Measurements from ENCODE around the gene GAB3.

GAB3 gene

DNA sequence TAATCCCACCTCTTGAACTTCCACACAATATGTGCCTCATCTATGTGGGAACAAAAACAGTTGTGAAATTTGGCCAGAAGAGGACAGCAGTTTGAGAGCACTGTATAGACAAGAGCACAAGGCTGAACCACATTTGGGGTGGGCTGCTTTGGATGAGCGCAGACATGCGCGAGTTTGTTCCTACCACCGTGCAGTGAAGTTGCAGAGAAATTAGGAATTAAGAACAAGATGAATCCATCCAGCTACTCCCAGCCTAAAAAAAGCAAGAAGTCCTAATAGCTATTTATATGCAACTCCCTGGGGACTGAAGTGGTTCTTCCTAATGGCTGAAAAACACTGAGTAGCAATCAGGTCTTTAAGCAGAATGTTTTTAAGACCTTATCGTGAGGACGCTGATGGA, 1.0 kb downstream of the GAB3 start:
- no peak for DNase-seq

- DNase-seq, result peak; percentile 47
Measured at GRCh38 chrX:154748712-154749339, 2.1 kb downstream of the GAB3 start.

DNA sequence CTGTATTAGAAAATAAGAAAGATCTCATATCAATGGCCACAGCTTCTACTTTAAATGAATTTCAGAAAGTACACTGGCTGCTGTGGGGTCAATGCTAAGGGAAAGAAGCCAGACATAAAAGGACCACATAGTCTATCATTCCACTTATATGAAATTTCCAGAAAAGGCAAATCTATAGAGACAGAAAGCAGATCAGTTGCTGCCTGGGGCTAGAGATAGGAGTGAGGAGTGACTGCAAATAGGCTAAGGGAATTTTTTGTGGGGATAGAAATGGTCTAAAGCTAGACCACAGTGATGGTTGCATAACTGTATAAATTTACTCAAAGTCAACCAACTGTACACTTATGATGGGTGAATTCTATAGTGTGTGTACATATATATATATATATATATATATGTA, 8.3 kb downstream of the GAB3 start:
- DNase-seq, result no peak

DNA sequence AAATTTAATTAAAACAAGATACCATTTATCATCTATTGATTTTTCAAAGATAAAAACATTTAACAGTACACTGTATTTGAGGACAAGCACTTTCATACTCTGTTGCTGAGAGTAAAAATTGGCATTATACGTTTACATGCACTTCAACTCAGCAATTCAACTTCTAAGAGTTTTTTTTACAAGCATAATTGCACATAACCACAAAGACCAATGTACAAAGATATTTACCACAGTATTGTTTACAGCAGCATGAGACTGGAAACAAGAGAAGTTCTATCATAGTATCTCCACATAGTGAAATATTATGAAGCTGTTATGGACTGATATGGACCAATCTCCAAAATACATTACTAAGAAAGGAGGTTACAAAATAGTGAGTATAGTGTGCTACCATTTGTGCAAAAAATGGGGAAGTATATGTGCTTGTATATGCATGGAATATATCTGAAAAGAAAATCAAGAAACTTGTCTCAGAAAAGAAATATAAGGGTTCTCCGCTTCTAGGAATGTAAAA, 10.9 kb downstream of the GAB3 start:
- DNase-seq, result no peak

DNA sequence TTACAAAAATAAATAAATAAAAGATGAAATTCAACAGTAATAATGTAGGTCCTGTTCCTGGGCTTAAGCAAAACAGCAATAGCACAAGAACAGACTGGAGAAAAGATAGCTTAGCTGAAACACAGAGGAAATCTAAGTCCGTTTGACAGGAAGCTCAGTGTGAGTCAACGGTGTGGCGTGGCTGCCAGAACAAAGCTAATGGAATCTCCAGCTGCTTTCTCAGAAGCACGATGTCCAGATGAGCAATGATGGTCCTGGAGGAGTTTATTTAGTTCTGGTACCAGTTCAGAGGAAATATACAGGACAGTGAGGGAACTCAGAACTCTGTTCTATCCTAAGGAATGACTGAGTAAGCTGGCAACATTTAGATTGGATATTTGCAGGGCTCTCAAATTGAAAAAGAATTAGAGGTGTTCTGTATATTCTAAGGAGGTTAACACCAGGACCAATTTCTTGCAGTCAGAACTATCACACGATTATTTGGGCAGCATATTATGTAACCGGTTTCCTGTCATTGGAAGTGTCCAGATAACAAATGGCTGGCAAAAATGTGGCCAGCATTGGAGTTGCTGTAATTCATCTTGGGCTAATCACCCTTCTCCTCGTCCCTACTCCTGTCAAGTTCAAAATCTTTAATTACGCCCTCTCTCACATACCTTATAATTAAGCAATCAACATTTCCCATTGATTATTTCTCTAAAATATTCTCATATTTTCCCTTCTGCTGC, 12.7 kb downstream of the GAB3 start:
- peak; percentile 65 for DNase-seq

DNA sequence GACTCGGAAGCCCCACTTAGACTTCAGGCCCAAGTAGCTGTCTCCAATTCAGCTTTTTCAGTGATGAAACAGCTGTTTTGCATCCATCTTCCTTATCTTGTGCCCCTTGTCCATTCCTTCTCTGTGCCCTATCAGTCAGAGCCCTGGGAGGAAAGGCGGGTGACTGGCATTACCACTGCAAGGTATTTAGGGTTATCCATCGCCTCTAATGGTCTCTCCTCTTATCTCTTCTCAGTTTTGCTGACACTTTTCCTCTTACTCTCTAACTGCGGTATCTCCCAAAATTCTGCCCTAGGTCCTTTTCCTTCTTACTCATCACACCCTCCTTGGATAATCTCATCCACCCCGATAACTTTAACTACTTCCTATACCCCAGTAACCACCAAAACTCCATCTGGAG, 13.7 kb downstream of the GAB3 start:
- DNase-seq, result no peak

DNA sequence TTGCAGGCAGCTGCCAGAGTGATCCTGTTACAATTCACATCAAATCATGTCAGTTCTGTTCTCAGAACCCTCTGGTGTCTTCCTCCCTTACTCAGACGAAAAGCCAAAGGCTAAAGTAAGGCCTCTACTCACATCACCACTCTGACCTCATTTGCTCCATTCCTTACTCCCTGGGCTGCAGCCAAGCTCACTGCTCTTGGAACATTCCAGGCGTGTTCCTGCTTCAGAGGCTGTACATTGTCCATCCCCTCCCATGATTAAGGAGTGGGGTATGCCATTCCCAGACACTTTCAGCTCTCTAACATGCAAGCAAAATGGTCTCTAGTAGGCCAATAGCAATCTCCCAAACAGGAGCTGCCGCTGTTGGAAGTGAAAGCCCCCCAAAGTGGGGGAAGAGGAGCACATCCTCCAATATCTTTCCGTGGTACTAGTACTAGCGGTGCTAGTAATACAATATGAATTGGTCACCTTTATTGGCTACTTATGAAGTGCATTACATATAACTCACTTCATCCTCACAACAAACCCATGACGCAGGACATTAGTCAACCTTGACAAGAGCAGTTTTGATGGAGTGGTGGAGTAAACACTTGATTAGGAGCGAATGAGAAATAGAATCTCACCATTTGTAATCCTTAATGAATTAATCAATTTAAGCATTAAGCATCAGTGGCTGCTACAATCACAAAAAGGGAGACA, 15.0 kb downstream of the GAB3 start:
- DNase-seq, result peak; percentile 87

GRCh38 chrX:154734061-154734781, 16.7 kb downstream of the GAB3 start:
- DNase-seq, result no peak

- no peak for DNase-seq
Measured at GRCh38 chrX:154733066-154733425, 17.8 kb downstream of the GAB3 start.

DNA sequence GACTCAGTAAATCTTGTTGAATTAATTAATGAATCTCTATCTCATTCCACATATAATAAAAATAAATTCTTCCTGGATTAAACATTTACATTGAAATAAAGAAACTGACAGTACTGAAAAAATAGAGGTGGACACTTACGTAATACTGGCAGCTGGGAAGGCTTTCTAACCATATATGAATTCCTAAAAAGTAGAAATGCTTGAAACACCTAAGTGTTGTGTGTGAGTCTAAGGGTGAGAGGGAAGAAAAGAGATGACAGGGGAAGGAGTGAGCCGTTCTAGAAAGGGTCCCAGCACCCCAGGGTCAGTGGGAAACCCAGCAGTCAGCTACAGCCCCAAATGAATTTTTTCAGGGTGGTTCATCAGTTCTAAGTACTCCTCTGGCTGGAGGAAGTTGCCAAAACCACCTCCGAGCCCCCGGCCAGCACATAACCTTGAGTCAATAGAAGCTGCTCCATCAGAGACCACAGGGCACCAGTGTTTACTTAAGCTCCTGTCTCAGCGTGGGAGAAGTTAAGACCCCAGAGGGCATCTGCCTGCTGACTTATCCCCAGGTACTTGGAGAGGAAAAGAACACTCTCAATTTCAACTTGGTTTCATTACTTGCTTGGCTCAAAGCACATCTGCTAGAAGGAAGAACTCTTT, 18.3 kb downstream of the GAB3 start:
- DNase-seq, result no peak

GRCh38 chrX:154731881-154732280, 19.0 kb downstream of the GAB3 start:
- DNase-seq, result no peak

DNA sequence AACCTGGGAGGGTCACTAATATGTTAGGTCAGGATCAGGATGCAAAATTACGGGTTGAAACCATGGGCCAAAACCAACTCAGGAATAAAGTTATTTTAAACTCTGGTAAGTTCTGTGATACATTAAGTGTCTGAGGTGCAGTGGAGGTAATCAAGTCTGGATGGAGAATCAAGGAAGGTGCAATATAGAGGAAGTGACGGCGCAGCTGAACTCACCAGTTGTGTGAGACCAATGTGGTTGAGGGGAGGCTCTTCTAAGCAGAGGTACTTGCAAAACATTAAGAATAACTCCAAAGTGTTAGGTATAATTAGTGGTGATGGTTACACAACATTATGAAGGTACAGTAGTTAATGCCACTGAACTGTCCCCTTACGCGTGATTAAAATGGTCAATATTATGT, 19.7 kb downstream of the GAB3 start:
- DNase-seq, result no peak

DNA sequence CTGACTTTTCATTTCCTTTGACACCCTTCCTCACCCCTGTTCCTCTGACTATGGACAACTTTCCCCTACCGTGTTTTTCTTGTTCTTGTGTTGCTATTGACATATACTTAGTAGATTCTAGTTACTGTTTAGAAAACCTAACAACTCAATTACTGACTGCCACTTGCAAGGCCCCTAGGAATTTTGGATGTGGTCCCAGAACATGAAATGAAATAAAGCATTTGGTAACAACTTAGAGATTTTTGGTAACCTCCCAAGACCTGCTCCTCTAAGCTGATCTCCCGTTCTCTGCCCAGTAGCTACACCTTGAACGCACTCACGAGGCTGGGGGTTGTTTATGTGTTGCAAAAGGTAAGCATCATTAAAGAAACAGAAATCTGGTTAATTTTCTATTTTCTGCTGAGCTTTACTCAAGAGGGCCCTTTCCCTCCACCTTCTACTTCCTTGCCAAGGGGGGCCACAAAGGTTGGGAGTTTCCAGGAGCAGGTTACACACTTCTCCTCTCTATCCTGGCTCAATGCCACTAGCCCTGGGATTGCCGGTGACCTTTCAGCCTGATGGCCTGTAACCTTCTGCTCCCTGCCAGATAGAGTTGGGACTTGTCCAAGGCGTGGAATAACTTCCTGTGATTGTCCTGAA, 20.5 kb downstream of the GAB3 start:
- DNase-seq, result peak; percentile 80

- no peak for DNase-seq
Measured at GRCh38 chrX:154729439-154729838, 21.4 kb downstream of the GAB3 start.

- no peak for DNase-seq
Measured at GRCh38 chrX:154728431-154729190, 22.3 kb downstream of the GAB3 start.

DNA sequence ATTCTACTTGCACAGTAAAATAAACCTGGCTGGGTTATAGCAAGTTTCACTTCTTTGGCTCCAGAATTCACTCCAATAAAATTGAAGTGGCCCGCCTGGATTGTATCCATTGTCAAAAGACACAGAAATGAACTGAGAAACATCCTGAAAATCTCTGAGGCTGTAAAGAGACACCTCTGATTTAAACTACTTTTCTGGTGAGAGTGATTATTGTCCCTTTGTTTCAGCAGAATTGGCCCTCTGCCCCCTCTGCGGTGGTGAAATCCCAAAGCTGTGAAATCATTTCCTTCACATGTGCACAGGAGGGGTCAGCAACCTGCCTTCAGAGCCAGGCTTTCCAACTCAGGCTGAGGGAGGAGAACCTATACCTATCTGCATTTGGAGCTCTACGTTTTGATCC, 23.0 kb downstream of the GAB3 start:
- DNase-seq, result peak; percentile 70

DNA sequence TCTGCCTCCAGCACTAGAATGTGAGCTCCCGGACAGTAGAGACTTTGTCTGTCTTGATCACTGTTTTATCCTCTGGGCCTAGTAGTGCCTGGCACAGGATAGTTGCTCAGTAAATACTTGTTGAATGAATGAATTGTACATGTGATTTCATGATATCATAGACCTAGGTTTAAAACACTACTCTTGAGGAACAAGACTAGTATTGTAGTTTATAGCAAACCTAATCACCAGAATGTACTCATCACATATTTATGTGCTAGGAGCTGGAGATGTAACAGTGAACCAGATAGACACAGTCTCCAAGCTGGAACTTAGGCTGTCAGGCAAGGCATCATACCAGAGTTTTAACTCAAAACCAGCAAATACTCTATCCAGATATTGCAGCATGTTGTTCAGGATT, 23.5 kb downstream of the GAB3 start:
- no peak for DNase-seq

GRCh38 chrX:154724993-154725756, 25.7 kb downstream of the GAB3 start:
- DNase-seq, result no peak

DNA sequence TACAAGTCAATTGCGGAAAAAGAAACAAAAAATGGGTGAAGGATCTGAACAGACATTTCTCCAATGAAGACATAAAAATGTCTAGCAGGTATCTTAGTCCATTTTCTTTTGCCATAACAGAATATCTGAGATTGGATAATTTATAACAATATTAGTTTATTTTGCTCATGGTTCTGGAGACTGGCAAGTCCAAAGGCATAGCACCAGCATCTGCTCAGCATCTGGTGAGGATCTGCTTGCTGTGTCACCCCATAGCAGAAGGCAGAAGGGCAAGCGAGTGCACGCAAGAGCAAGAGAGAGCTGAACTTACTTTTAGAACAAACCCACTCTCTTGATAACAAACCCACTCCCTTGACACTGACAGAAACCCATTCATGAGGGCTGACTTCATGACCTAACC, 29.7 kb downstream of the GAB3 start:
- DNase-seq, result no peak

DNA sequence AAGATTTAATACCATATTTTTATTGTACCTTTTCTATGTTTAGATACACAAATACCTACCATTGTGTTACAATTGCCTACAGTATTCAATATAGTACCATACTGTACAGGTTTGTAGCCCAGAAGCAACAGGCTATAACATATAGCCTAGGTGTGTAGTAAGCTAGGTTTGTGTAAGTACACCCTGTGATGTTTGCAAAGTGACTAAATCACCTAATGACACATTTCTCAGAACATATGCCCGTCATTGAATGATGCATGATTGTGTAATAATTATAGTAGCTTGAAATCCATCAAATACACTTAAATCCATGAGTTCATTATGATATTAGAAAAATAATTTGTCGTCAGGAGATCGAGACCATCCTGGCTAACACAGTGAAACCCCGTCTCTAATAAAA, 30.8 kb downstream of the GAB3 start:
- DNase-seq, result no peak
